Erythroblast (primary cell): ENCODE data around the gene RBMS1.

Experiments
- GATA1 ChIP-seq: IDR thresholded peaks from 2 replicates; pipeline ENCODE4 v1.6.1; 2011; ENCODE audit warnings: low read depth, mild to moderate bottlenecking, control low read depth, low read length, moderate library complexity
- POLR2A ChIP-seq: IDR thresholded peaks from 2 replicates; pipeline ENCODE4 v1.6.1; 2011; ENCODE audit warnings: mild to moderate bottlenecking, low read length

GRCh38 chr2:160294889-160295288 is 198.7 kb downstream of the RBMS1 start:
- TF ChIP-seq POLR2A (no peak), GATA1 (no peak)
